Measurements from ENCODE around the gene PKP1.
A peak's percentile ranks its signal among the peaks of the same experiment; 100 is the strongest.

The PKP1 gene

GRCh38 chr1:201262963-201263608 lies 20.2 kb upstream of the PKP1 start:
- Histone ChIP-seq H3K9me3 (replicated peaks; ENCODE audit: low read length) (no peaks in the 10 kb centered on the region), H3K4me3 (ENCODE audit: low read length) (no peak overlapping the region), H3K4me1 (ENCODE audit: control insufficient read depth, insufficient read depth, low read length) (peaks cover 53% of the 10 kb centered on the region), H3K4me2 (ENCODE audit: low read length) (no peak overlapping the region), H3K36me3 (ENCODE audit: insufficient read depth, low read length) (no peaks in the 10 kb centered on the region), H3K27me3 (ENCODE audit: control insufficient read depth, insufficient read depth, low read length) (no peaks in the 10 kb centered on the region), H3K9ac (ENCODE audit: low read depth, low read length) (no peak overlapping the region)

DNA sequence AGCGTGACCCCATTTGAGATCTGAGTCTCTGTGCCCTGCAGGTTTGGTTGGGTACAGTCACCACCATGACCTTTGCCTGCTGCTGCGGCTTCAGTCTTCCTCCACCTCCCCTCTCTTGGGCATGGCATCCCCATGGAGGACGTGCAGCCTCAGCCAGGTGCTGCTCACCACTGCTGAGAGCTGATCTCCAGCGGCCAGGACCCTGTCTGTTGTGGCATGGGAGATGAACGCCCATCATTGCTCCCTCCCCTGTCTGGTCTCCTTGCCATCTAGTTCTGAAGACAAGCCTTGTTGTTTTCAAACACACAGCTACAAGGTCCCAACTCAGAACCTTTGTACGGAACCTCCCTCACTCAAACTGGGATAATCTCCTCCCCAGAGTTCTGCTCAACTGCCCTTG lies 19.2 kb upstream of the PKP1 start:
- Histone ChIP-seq H3K4me1 (ENCODE audit: control insufficient read depth, insufficient read depth, low read length) (peaks cover 63% of the 10 kb centered on the region), H3K9me3 (replicated peaks; ENCODE audit: low read length) (no peaks in the 10 kb centered on the region), H3K9ac (ENCODE audit: low read depth, low read length) (no peak overlapping the region), H3K4me2 (ENCODE audit: low read length) (no peak overlapping the region), H3K4me3 (ENCODE audit: low read length) (no peak overlapping the region), H3K36me3 (ENCODE audit: insufficient read depth, low read length) (no peaks in the 10 kb centered on the region), H3K27me3 (ENCODE audit: control insufficient read depth, insufficient read depth, low read length) (no peaks in the 10 kb centered on the region)

DNA sequence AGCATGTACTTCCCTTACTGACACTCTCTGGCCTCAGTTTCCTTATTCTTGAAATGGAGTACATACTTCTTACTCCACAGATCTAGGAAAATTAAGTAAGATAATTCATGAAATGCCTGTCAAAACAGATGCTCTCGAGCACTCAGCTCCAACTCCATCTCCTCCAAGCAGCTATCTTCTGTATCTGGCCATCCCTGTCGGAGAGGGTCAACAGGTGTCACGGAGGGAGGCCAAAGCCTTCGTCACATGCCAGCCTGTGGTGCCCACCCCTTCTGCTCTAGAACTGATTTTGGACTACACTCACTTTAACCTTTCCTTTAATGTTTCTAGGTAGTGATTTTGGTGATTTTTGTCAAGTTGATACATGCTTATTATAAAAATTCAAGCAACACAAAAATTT lies 18.8 kb upstream of the PKP1 start:
- Histone ChIP-seq H3K9ac (ENCODE audit: low read depth, low read length) (no peak overlapping the region), H3K36me3 (ENCODE audit: insufficient read depth, low read length) (no peaks in the 10 kb centered on the region), H3K4me2 (ENCODE audit: low read length) (no peak overlapping the region), H3K4me3 (ENCODE audit: low read length) (no peak overlapping the region), H3K4me1 (ENCODE audit: control insufficient read depth, insufficient read depth, low read length) (peaks cover 64% of the 10 kb centered on the region), H3K27me3 (ENCODE audit: control insufficient read depth, insufficient read depth, low read length) (no peaks in the 10 kb centered on the region), H3K9me3 (replicated peaks; ENCODE audit: low read length) (no peaks in the 10 kb centered on the region)

- H3K4me3 ChIP-seq (ENCODE audit: low read length), result no peak overlapping the region
- H3K27me3 ChIP-seq (ENCODE audit: control insufficient read depth, insufficient read depth, low read length), result no peaks in the 10 kb centered on the region
- H3K36me3 ChIP-seq (ENCODE audit: insufficient read depth, low read length), result no peaks in the 10 kb centered on the region
- H3K4me2 ChIP-seq (ENCODE audit: low read length), result no peak overlapping the region
- no peak overlapping the region for H3K9ac ChIP-seq (ENCODE audit: low read depth, low read length)
- H3K4me1 ChIP-seq (ENCODE audit: control insufficient read depth, insufficient read depth, low read length), result peaks cover 52% of the 10 kb centered on the region
- H3K9me3 ChIP-seq (replicated peaks; ENCODE audit: low read length), result no peaks in the 10 kb centered on the region
Measured at GRCh38 chr1:201265756-201266155, 17.6 kb upstream of the PKP1 start.

DNA sequence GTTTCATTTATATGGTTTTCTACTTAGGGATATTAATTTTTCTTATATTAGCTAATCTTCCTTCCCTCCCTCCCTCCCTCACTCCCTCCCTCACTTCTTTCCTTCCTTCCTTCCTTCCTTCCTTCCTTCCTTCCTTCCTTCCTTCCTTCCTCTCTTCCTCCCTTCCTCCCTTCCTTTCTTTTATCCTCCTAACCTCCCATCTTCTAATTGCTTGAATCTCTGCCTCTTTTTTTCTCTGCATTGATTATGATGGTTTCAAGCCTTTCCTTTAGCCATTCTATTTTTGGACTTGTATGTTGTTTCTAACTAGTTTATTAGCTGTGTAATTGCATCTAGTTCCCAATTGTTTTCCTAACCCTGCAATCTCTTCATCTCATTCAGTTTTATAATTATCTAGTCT lies 17.0 kb upstream of the PKP1 start:
- Histone ChIP-seq H3K27me3 (ENCODE audit: control insufficient read depth, insufficient read depth, low read length) (no peaks in the 10 kb centered on the region), H3K9ac (ENCODE audit: low read depth, low read length) (peak overlapping the region; percentile 46), H3K4me1 (ENCODE audit: control insufficient read depth, insufficient read depth, low read length) (peaks cover 48% of the 10 kb centered on the region), H3K4me2 (ENCODE audit: low read length) (peak overlapping the region; percentile 63), H3K36me3 (ENCODE audit: insufficient read depth, low read length) (no peaks in the 10 kb centered on the region), H3K9me3 (replicated peaks; ENCODE audit: low read length) (no peaks in the 10 kb centered on the region), H3K4me3 (ENCODE audit: low read length) (no peak overlapping the region)

- H3K9me3 ChIP-seq (replicated peaks; ENCODE audit: low read length), result no peaks in the 10 kb centered on the region
- no peaks in the 10 kb centered on the region for H3K27me3 ChIP-seq (ENCODE audit: control insufficient read depth, insufficient read depth, low read length)
- H3K4me3 ChIP-seq (ENCODE audit: low read length), result no peak overlapping the region
- peak overlapping the region; percentile 63 for H3K4me2 ChIP-seq (ENCODE audit: low read length)
- peak overlapping the region; percentile 69 for H3K9ac ChIP-seq (ENCODE audit: low read depth, low read length)
- H3K4me1 ChIP-seq (ENCODE audit: control insufficient read depth, insufficient read depth, low read length), result peaks cover 43% of the 10 kb centered on the region
- H3K36me3 ChIP-seq (ENCODE audit: insufficient read depth, low read length), result no peaks in the 10 kb centered on the region
Measured at GRCh38 chr1:201266774-201267173, 16.5 kb upstream of the PKP1 start.

DNA sequence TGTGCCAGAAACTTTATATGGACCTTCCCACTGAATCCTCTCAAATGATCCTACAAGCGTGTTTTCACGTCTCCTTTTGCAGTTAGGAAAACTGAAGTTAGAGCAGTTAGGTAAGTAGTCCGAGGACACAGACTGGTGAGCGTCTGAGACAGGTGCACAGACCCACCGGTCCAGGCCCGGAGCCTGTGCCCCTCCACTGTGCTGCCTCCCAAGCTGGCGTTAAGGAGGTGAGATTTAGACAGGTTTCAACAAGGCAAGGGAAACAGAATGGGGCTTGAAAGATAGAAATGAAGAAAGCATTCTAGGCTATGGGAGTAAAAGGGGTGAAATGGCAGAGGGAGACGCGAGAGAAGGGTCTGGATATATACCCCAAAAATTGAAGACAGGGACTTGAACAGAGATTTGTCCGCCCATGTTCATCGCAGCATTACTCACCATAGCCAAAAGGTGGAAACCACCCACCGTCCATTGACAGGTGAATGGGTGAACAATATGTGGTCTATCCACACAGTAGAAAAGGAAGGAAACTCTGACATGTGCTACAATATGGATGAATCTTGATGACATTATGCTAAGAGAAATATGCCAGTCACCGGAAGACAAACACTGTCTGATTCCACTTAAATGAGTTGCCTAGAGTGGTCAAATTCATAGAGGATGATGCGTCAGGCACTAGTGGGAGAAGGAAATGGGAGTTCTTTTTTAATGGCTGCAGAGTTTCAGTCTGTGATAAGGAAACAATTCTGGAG lies 15.7 kb upstream of the PKP1 start:
- Histone ChIP-seq H3K4me3 (ENCODE audit: low read length) (no peak overlapping the region), H3K27me3 (ENCODE audit: control insufficient read depth, insufficient read depth, low read length) (no peaks in the 10 kb centered on the region), H3K4me2 (ENCODE audit: low read length) (peak overlapping the region; percentile 63), H3K4me1 (ENCODE audit: control insufficient read depth, insufficient read depth, low read length) (peaks cover 42% of the 10 kb centered on the region), H3K9ac (ENCODE audit: low read depth, low read length) (peak overlapping the region; percentile 69), H3K9me3 (replicated peaks; ENCODE audit: low read length) (no peaks in the 10 kb centered on the region), H3K36me3 (ENCODE audit: insufficient read depth, low read length) (no peaks in the 10 kb centered on the region)

GRCh38 chr1:201268604-201269151 lies 14.6 kb upstream of the PKP1 start:
- Histone ChIP-seq H3K4me1 (ENCODE audit: control insufficient read depth, insufficient read depth, low read length) (peaks cover 42% of the 10 kb centered on the region), H3K9ac (ENCODE audit: low read depth, low read length) (peak overlapping the region; percentile 63), H3K27me3 (ENCODE audit: control insufficient read depth, insufficient read depth, low read length) (no peaks in the 10 kb centered on the region), H3K4me2 (ENCODE audit: low read length) (peak overlapping the region; percentile 53), H3K4me3 (ENCODE audit: low read length) (peak overlapping the region; percentile 21), H3K9me3 (replicated peaks; ENCODE audit: low read length) (no peaks in the 10 kb centered on the region), H3K36me3 (ENCODE audit: insufficient read depth, low read length) (no peaks in the 10 kb centered on the region)

DNA sequence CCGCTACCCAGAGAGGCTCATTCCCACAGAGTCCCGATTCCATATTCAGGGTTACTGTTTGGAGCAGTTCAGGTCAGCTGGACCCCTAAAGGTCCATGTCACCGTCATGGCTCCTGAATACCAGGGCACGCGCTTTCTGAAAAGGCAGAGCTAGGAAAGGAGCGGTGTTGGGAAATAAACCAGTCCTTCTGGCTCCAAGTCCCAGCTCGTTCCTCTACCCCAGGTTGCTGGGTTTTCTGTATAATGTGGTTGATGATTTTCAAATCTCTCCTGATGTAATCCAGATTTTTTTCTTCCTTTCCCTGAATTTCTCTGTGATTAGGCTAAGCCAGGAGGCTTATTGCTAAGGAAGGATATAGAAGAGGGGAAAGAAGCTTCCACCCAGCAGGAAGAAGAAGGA lies 14.0 kb upstream of the PKP1 start:
- H3K4me1 ChIP-seq (ENCODE audit: control insufficient read depth, insufficient read depth, low read length), result peaks cover 44% of the 10 kb centered on the region
- no peaks in the 10 kb centered on the region for H3K27me3 ChIP-seq (ENCODE audit: control insufficient read depth, insufficient read depth, low read length)
- no peak overlapping the region for H3K4me2 ChIP-seq (ENCODE audit: low read length)
- H3K36me3 ChIP-seq (ENCODE audit: insufficient read depth, low read length), result no peaks in the 10 kb centered on the region
- no peak overlapping the region for H3K9ac ChIP-seq (ENCODE audit: low read depth, low read length)
- no peak overlapping the region for H3K4me3 ChIP-seq (ENCODE audit: low read length)
- no peaks in the 10 kb centered on the region for H3K9me3 ChIP-seq (replicated peaks; ENCODE audit: low read length)

GRCh38 chr1:201269900-201270410 lies 13.4 kb upstream of the PKP1 start:
- Histone ChIP-seq H3K9me3 (replicated peaks; ENCODE audit: low read length) (no peaks in the 10 kb centered on the region), H3K36me3 (ENCODE audit: insufficient read depth, low read length) (no peaks in the 10 kb centered on the region), H3K4me2 (ENCODE audit: low read length) (no peak overlapping the region), H3K9ac (ENCODE audit: low read depth, low read length) (no peak overlapping the region), H3K4me3 (ENCODE audit: low read length) (no peak overlapping the region), H3K27me3 (ENCODE audit: control insufficient read depth, insufficient read depth, low read length) (no peaks in the 10 kb centered on the region), H3K4me1 (ENCODE audit: control insufficient read depth, insufficient read depth, low read length) (peaks cover 50% of the 10 kb centered on the region)

DNA sequence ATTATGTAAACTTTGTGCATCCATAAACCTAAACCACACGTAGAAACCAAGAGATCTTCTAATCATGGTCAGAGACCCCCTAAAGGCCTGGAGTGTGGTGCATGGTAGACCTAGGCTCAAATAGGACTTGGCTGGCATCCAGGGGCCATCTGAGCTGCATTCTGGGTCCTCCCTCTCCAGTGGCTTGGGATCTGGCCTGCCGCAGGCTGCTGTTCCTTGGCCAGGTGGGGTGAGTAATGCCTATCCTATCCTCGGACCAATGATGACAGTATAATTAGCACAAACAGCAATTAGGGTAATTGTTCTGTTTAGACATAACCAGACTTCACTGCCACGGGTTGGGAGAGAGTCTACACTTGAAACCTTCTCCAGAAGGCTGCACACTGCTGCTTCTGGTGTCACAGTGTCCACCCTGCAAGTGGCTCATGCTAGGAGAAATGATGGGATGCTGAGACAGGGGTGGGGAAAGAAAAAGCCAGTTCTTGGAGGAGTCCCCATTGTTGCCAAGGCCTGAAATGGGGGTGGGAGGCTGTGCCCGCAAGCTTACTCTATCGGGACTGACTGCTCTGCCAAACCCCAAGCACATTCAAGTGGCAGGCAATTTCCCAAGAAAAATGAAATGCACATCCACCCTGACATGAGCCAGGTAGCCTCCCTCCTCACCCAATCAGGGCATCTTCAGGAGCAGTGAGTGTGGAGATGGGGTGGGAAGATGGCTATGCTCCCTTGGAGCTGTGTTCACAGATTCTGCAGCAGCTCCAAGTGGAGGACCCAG lies 12.5 kb upstream of the PKP1 start:
- H3K9me3 ChIP-seq (replicated peaks; ENCODE audit: low read length), result no peaks in the 10 kb centered on the region

More for the DNA sequence above, 12.5 kb upstream of the PKP1 start:
- Histone ChIP-seq H3K4me2 (ENCODE audit: low read length) (no peak overlapping the region), H3K4me3 (ENCODE audit: low read length) (no peak overlapping the region), H3K27me3 (ENCODE audit: control insufficient read depth, insufficient read depth, low read length) (no peaks in the 10 kb centered on the region), H3K4me1 (ENCODE audit: control insufficient read depth, insufficient read depth, low read length) (peaks cover 54% of the 10 kb centered on the region), H3K9ac (ENCODE audit: low read depth, low read length) (no peak overlapping the region), H3K36me3 (ENCODE audit: insufficient read depth, low read length) (no peaks in the 10 kb centered on the region)

All from skeletal muscle satellite cell (primary cell).